HEK293T (cell line): ENCODE results near the gene BLOC1S3.

Source experiments
- ARNT ChIP-seq: fragments of 450-650 bp; IDR thresholded peaks from 2 replicates; pipeline ENCODE4 v1.6.1; 2017; ENCODE audit warnings: mild to moderate bottlenecking
- BHLHE40 ChIP-seq: fragments of 450-650 bp; IDR thresholded peaks from 2 replicates; pipeline ENCODE4 v1.6.1; 2016; ENCODE audit warnings: mild to moderate bottlenecking, moderate library complexity, borderline replicate concordance
- CTBP1 ChIP-seq: fragments of 450-650 bp; IDR thresholded peaks from 2 replicates; pipeline ENCODE4 v1.6.1; 2016; ENCODE audit warnings: borderline replicate concordance
- FOXA1 ChIP-seq: fragments of 450-650 bp; IDR thresholded peaks from 2 replicates; pipeline ENCODE4 v1.6.1; 2016; ENCODE audit warnings: mild to moderate bottlenecking
- FOXK2 ChIP-seq: fragments of 450-650 bp; IDR thresholded peaks from 2 replicates; pipeline ENCODE4 v1.6.1; 2016; ENCODE audit warnings: mild to moderate bottlenecking
- FOXM1 ChIP-seq: fragments of 450-650 bp; IDR thresholded peaks from 2 replicates; pipeline ENCODE4 v1.6.1; 2017; ENCODE audit warnings: mild to moderate bottlenecking, borderline replicate concordance
- HDGF ChIP-seq: fragments of 450-650 bp; IDR thresholded peaks from 2 replicates; pipeline ENCODE4 v1.6.1; 2017; ENCODE audit warnings: antibody characterized with exemption, borderline replicate concordance
- L3MBTL2 ChIP-seq: fragments of 450-650 bp; conservative IDR thresholded peaks from 2 replicates; pipeline ENCODE4 v1.6.1; 2016; ENCODE audit warnings: mild to moderate bottlenecking
- NFRKB ChIP-seq: fragments of 450-650 bp; IDR thresholded peaks from 2 replicates; pipeline ENCODE4 v1.6.1; 2016; ENCODE audit warnings: mild to moderate bottlenecking, moderate library complexity
- SP1 ChIP-seq: fragments of 450-650 bp; IDR thresholded peaks from 2 replicates; pipeline ENCODE4 v1.6.1; 2017
- SUZ12 ChIP-seq: fragments of 450-650 bp; IDR thresholded peaks from 2 replicates; pipeline ENCODE4 v1.6.1; 2016; ENCODE audit warnings: mild to moderate bottlenecking
- ZNF384 ChIP-seq: fragments of 450-650 bp; IDR thresholded peaks from 2 replicates; pipeline ENCODE4 v1.6.1; 2016

DNA sequence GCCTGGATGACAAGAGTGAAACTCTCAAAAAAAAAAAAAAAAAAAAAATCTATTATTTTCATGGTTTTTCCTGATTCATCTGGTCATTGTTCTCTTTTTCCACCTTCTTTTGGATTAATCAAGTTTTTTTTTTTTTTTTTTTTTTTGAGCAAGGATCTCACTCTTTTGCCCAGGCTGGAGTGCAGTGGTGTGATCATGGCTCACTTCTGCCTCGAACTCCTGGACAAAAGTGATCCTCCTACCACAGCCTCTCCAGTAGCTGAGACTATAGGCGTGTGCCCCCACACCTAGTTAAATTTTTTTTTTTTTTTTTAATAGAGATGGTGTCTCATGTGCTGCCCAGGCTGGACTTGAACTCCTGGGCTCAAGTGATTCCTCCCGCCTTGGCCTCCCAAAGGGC lies 27.7 kb downstream of the BLOC1S3 start:
- TF ChIP-seq HDGF: no peak
- no peak for TF ChIP-seq FOXK2
- no peak for TF ChIP-seq FOXM1
- no peak for TF ChIP-seq ARNT
- no peak for TF ChIP-seq BHLHE40
- TF ChIP-seq FOXA1: no peak
- no peak for TF ChIP-seq SUZ12
- TF ChIP-seq CTBP1: no peak
- no peak for TF ChIP-seq NFRKB
- 0 out of 2 replicates have a peak, but pooled peaks have one; percentile 40 for TF ChIP-seq ZNF384
- TF ChIP-seq L3MBTL2: no peak
- no peak for TF ChIP-seq SP1
